ENCODE results near the gene KRT31.
"Not testable (repeated sequence)": the region's sequence is repeated elsewhere in the genome, so short reads cannot be mapped to it uniquely, and the experiment has no call there.

KRT31 gene

GRCh38 chr17:41390411-41390938 is 6.9 kb downstream of the KRT31 start:
- DNase-seq (ENCODE audit: low read depth in 2 of 2) = no peak

- DNase-seq (ENCODE audit: low read depth in 2 of 2) = no peak
Measured at GRCh38 chr17:41387670-41388069, 9.7 kb downstream of the KRT31 start.

GRCh38 chr17:41386227-41386626 is 11.2 kb downstream of the KRT31 start:
- no peak for DNase-seq (ENCODE audit: low read depth in 2 of 2)

GRCh38 chr17:41383690-41384089 is 13.7 kb downstream of the KRT31 start:
- DNase-seq (ENCODE audit: low read depth in 2 of 2) = no peak

- no peak for DNase-seq (ENCODE audit: low read depth in 2 of 2)
Measured at GRCh38 chr17:41382394-41382793, 15.0 kb downstream of the KRT31 start.

GRCh38 chr17:41381943-41382342 is 15.5 kb downstream of the KRT31 start, which contains the start of gene KRT34:
Gene KRT34 (minus strand): TSS chr17:41382306. CDS start chr17:41382246, 60 bp downstream.
- not testable (repeated sequence) for DNase-seq (ENCODE audit: low read depth in 2 of 2)

- peak in 1 of 2 experiments; percentile 53 for DNase-seq (ENCODE audit: low read depth in 2 of 2)
Measured at GRCh38 chr17:41380091-41380490, 17.3 kb downstream of the KRT31 start.

- no peak for DNase-seq (ENCODE audit: low read depth in 2 of 2)
Measured at GRCh38 chr17:41377546-41377945, 19.9 kb downstream of the KRT31 start.

- no peak for DNase-seq (ENCODE audit: low read depth in 2 of 2)
Measured at GRCh38 chr17:41369713-41370112, 27.7 kb downstream of the KRT31 start, which contains the start of gene KRT33B. Gene KRT33B (minus strand): TSS chr17:41369813. CDS start chr17:41369750, 63 bp downstream.

- DNase-seq (ENCODE audit: low read depth in 2 of 2) = no peak
Measured at GRCh38 chr17:41369023-41369422, 28.4 kb downstream of the KRT31 start.

GRCh38 chr17:41367426-41368075 is 29.9 kb downstream of the KRT31 start:
- DNase-seq (ENCODE audit: low read depth in 2 of 2) = peak; percentile 20 to 29

GRCh38 chr17:41366070-41366469 is 31.3 kb downstream of the KRT31 start:
- DNase-seq (ENCODE audit: low read depth in 2 of 2) = no peak

- DNase-seq (ENCODE audit: low read depth in 2 of 2) = no peak
Measured at GRCh38 chr17:41363881-41364280, 33.5 kb downstream of the KRT31 start.

GRCh38 chr17:41360296-41360995 is 37.0 kb downstream of the KRT31 start:
- peak; percentile 12 to 16 for DNase-seq (ENCODE audit: low read depth in 2 of 2)

- no peak for DNase-seq (ENCODE audit: low read depth in 2 of 2)
Measured at GRCh38 chr17:41354536-41354935, 42.9 kb downstream of the KRT31 start.

GRCh38 chr17:41352597-41353366 is 44.6 kb downstream of the KRT31 start:
- DNase-seq (ENCODE audit: low read depth in 2 of 2) = no peak

GRCh38 chr17:41351177-41351576 is 46.2 kb downstream of the KRT31 start:
- DNase-seq (ENCODE audit: low read depth in 2 of 2) = no peak

GRCh38 chr17:41350381-41350878 is 47.0 kb downstream of the KRT31 start, which contains the start of gene KRT33A:
Gene KRT33A (minus strand): TSS chr17:41350828. CDS start chr17:41350767, 61 bp downstream.
- DNase-seq (ENCODE audit: low read depth in 2 of 2) = not testable (repeated sequence)

GRCh38 chr17:41347869-41348760 is 49.3 kb downstream of the KRT31 start:
- no peak for DNase-seq (ENCODE audit: low read depth in 2 of 2)

- not testable (repeated sequence) for DNase-seq (ENCODE audit: low read depth in 2 of 2)
Measured at GRCh38 chr17:41346421-41346820, 51.0 kb downstream of the KRT31 start.

- no peak for DNase-seq (ENCODE audit: low read depth in 2 of 2)
Measured at GRCh38 chr17:41345992-41346391, 51.4 kb downstream of the KRT31 start.

Data from fibroblast of skin of left quadriceps (primary cell).